ENCODE results near the gene SRBD1. TPM values are rescaled to one million over a fixed set of nuclear protein-coding genes. Genes with fewer than 3 reads are reported as not detected.

The SRBD1 gene
- polyA plus RNA-seq, 1 experiment = 8.7 TPM

DNA sequence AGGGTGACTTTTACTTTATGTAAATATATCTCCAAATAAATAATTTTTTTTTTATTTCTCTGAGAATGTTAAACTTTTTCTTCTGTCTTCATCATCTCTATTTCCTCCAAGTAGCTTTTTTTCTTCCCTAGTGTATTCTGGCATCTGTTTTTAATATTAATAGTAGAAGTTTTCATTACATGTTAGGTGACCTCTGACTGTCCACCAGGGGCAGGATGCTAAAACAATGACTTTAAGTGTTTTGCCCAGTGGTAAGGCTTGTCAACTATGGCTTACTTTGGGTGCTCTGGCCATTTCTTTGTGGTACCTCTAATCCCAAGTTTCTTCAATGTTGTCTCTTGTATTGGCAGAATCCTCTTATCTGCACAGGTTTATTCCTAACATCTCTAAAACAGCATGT, 127.1 kb downstream of the SRBD1 start:
- TF ChIP-seq, protein P1, sequence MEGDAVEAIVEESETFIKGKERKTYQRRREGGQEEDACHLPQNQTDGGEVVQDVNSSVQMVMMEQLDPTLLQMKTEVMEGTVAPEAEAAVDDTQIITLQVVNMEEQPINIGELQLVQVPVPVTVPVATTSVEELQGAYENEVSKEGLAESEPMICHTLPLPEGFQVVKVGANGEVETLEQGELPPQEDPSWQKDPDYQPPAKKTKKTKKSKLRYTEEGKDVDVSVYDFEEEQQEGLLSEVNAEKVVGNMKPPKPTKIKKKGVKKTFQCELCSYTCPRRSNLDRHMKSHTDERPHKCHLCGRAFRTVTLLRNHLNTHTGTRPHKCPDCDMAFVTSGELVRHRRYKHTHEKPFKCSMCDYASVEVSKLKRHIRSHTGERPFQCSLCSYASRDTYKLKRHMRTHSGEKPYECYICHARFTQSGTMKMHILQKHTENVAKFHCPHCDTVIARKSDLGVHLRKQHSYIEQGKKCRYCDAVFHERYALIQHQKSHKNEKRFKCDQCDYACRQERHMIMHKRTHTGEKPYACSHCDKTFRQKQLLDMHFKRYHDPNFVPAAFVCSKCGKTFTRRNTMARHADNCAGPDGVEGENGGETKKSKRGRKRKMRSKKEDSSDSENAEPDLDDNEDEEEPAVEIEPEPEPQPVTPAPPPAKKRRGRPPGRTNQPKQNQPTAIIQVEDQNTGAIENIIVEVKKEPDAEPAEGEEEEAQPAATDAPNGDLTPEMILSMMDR (IDR thresholded peaks at IDR 0.05; ENCODE audit: low read depth, low read length) = peak; percentile 33
- CTCF ChIA-PET = interaction anchor here (0.8 to 3.6 kb wide), 3 partner anchors 11 to 310 kb away, joined by 3 to 18 read pairs (median 4); no protein-coding TSS in a partner anchor
- DNase-seq (ENCODE audit: low read depth, low spot score) = no peak
- Histone ChIP-seq H3K27me3 (ENCODE audit: control insufficient read depth, insufficient read depth, low read length) (no peaks in the 10 kb centered on the region), H3K4me3 (ENCODE audit: low read depth, low read length) (no peak overlapping the region), H3K9me3 (ENCODE audit: control insufficient read depth, insufficient read depth, low read length) (no peaks in the 10 kb centered on the region), H3K27ac (ENCODE audit: low read depth, low read length) (no peak overlapping the region)
- POLR2A ChIA-PET = no interaction called here

DNA sequence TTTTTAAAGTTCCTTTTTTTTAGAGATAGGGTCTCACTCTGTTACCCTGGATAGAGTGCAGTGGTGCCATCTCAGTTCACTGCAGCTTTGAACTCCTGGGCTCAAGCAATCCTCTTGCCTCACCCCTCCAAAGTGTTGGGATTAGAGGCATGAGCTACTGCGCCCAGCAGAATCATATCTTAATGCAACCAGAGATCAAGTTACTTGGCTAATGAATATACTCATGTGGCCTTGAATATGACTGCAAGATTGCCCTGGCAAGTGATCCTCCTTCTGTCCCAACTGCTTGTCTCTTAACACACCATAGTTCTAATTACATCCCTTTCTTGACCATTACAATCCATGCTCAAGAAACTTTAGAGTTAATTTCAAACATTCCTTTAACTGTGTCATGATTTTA, 133.5 kb downstream of the SRBD1 start:
- POLR2A ChIA-PET = no interaction called here
- TF ChIP-seq, protein P1 (IDR thresholded peaks at IDR 0.05; ENCODE audit: low read depth, low read length) = no peak
- DNase-seq (ENCODE audit: low read depth, low spot score) = no peak
- Histone ChIP-seq H3K27ac (ENCODE audit: low read depth, low read length) (no peak overlapping the region), H3K4me3 (ENCODE audit: low read depth, low read length) (no peak overlapping the region), H3K9me3 (ENCODE audit: control insufficient read depth, insufficient read depth, low read length) (no peaks in the 10 kb centered on the region), H3K27me3 (ENCODE audit: control insufficient read depth, insufficient read depth, low read length) (no peaks in the 10 kb centered on the region)
- CTCF ChIA-PET = interaction anchor here (1.4 kb wide), 1 partner anchor 17 kb away, joined by 5 read pairs; no protein-coding TSS in a partner anchor

DNA sequence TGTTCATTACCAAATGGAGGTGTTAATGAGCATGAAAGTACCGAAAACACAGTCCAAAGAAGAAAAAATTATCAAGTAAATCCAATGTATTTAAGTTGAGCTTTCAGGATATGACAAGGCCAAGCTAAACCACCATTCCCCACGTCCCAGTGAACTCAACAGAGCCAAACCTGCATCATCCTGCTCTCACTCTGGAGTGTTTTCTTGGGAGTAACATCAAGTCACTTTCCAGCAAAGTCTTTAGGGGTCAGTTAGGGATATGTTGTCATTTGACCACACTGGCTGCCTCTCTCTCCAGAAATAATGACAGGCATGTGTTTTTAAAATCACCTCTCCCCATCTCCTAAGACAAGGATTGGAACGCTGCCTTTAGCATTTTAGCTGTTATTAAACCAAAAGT, 140.5 kb downstream of the SRBD1 start:
- H3K27me3 ChIP-seq (ENCODE audit: control insufficient read depth, insufficient read depth, low read length) = no peaks in the 10 kb centered on the region
- H3K4me3 ChIP-seq (ENCODE audit: low read depth, low read length) = no peak overlapping the region
- CTCF ChIA-PET = no interaction called here
- H3K27ac ChIP-seq (ENCODE audit: low read depth, low read length) = no peak overlapping the region
- TF ChIP-seq, protein P1 (IDR thresholded peaks at IDR 0.05; ENCODE audit: low read depth, low read length) = no peak
- POLR2A ChIA-PET = no interaction called here
- DNase-seq (ENCODE audit: low read depth, low spot score) = no peak
- no peaks in the 10 kb centered on the region for H3K9me3 ChIP-seq (ENCODE audit: control insufficient read depth, insufficient read depth, low read length)

DNA sequence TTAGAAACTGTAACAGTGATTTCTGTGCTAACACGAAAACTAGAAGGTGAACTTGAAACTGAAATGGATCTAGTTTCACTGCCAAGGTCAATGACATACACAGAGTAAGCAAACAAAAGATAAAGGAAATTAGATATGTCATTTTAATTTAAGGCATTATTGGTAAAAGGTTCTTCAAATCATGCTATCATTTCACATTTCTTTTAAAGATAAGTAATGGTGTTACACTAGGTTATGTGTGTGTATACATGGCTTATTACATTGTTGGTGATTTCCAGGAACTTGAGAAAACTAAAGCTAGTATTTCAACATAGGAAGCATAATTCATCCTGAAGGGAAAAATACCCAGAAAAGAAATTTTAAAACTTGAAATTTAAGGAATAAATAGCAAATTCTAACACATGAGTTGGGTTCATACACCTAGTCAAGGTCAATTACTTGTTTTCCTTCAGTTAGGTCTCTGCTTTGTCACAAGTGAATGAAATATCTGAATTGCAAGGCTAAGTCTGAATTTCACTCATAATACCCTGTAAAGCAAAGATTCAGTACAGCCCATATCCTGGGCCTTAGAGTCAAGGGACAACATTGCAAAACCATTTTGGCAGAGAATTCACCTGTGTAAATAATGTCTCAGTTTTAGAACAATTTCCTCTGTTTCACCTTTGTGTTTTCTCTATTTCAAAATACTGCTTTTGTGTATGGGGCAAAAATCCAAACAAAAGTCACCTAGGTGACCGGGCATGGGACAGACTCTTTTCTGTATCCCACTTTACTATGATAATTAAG, 141.6 kb downstream of the SRBD1 start:
- CTCF ChIA-PET = no interaction called here
- Histone ChIP-seq H3K4me3 (ENCODE audit: low read depth, low read length) (no peak overlapping the region), H3K27ac (ENCODE audit: low read depth, low read length) (no peak overlapping the region), H3K27me3 (ENCODE audit: control insufficient read depth, insufficient read depth, low read length) (no peaks in the 10 kb centered on the region), H3K9me3 (ENCODE audit: control insufficient read depth, insufficient read depth, low read length) (no peaks in the 10 kb centered on the region)
- TF ChIP-seq, protein P1 (IDR thresholded peaks at IDR 0.05; ENCODE audit: low read depth, low read length) = no peak
- DNase-seq (ENCODE audit: low read depth, low spot score) = no peak
- POLR2A ChIA-PET = no interaction called here

DNA sequence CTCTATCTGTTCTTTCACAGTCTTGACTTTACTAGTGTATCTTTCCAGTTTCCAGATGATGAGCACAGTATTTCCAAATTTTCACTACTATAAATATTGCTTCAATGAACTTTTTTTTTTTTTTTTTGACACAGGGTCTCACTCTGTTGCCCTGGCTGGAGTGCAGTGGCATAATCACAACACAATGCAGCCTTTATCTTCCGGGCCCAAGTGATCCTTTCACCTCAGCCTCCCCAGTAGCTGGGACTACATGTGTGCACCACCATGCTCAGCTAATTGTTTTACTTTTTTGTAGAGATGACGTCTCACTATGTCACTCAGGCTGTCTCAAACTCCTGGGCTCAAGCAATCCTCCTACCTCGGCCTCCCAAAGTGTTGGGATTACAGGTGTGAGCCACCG, 142.8 kb downstream of the SRBD1 start:
- H3K27ac ChIP-seq (ENCODE audit: low read depth, low read length) = no peak overlapping the region
- no peaks in the 10 kb centered on the region for H3K9me3 ChIP-seq (ENCODE audit: control insufficient read depth, insufficient read depth, low read length)
- CTCF ChIA-PET = interaction anchor here (0.6 kb wide), 1 partner anchor 496 kb away, joined by 3 read pairs; no protein-coding TSS in a partner anchor
- H3K27me3 ChIP-seq (ENCODE audit: control insufficient read depth, insufficient read depth, low read length) = no peaks in the 10 kb centered on the region
- no peak for DNase-seq (ENCODE audit: low read depth, low spot score)
- TF ChIP-seq, protein P1 (IDR thresholded peaks at IDR 0.05; ENCODE audit: low read depth, low read length) = no peak
- POLR2A ChIA-PET = no interaction called here
- no peak overlapping the region for H3K4me3 ChIP-seq (ENCODE audit: low read depth, low read length)
